GM21786 (cell line): ENCODE results near the gene MSI2.
A peak's percentile ranks its signal among the peaks of the same experiment; 100 is the strongest.

Source experiments
- ATAC-seq: cut with Tn5 transposase; IDR thresholded peaks from one replicate; pipeline ENCODE4 v1.9.1; 2021; ENCODE audit not compliant: unreplicated experiment

The MSI2 gene

DNA sequence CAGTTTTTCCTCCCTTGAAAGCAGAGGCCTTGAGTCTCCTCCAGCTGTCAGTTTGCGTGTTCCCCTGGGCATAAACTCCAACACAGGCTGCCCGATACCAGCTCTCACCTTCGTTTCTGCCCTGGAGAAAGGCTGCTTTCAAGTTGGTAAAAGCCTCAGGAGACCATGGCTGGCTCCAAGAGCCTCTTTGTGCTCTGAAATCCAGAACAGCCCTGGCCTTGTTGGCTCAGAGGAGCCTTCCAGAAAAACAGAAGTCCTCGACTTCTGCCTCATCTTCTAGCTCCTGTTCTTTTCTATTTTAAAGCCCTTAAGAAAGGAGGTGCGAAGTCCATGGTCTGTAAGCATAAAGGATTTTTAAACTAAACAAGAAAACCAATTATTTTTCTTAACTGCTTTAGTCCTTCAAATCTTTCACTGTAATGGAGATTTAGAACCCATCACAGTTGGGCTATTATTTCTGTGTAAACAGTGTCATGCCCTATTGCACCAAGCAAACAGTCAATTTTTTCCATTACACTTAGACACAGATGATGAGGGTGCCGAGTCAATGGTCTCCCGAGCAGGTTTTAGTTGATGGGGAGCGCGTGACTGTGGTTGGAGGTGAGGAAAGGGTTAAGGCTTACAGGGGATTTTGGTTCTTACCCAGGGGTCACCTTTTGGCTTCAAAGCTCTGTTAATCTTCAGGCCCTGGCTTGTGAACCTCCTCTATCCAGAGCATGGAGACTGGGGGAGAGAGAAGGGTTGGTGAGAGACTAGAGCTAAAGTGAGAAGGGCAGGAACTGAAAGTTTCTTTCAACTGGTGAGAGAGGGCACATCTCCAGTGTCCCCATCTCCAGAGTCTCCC, 212.8 kb downstream of the MSI2 start:
- peak; percentile 58 for ATAC-seq

GRCh38 chr17:57470906-57471305, 214.6 kb downstream of the MSI2 start:
- ATAC-seq = no peak

DNA sequence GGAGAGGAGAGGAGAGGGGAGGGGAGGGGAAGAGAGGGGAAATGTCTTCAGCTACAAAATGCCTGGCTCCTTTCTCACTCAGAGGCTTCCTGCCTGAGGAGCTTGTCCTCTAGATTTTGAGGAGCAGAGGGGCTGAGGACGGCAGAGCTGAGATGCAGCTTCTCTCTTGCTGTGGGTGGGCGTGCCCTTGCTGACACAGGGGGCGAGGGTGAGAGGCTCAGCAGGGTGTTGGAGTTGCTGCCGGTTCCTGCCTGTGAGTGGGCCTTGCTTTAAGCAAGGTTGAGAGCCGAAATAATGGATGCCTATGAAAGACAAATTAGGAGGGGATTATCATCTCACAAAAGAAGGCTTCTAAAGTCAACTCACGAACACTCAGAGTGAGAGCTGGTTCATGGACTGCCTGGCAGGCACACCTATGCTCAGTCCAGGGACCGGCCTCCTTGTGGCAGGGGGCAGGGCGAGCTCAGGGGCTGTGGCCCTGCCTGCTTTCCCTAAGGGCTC, 215.6 kb downstream of the MSI2 start:
- no peak for ATAC-seq

DNA sequence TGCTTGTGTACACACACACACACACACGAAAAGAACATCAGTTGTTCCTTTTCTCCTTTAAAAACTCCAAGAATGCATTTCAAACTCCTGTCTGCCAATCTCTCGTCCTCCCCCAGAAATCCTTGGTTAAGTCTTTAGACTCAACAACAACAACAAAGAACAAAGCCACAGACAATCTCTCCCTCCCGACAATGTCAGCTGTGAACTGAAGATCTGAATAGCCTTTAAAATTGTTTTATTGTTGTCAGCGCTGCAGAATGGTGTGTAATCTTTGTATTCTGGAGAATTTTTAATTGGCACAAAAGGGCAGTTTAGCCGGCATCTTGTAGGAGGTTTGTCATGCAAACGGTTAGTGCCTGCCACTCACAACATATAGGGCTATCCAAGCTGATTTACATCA, 219.5 kb downstream of the MSI2 start:
- ATAC-seq = no peak

DNA sequence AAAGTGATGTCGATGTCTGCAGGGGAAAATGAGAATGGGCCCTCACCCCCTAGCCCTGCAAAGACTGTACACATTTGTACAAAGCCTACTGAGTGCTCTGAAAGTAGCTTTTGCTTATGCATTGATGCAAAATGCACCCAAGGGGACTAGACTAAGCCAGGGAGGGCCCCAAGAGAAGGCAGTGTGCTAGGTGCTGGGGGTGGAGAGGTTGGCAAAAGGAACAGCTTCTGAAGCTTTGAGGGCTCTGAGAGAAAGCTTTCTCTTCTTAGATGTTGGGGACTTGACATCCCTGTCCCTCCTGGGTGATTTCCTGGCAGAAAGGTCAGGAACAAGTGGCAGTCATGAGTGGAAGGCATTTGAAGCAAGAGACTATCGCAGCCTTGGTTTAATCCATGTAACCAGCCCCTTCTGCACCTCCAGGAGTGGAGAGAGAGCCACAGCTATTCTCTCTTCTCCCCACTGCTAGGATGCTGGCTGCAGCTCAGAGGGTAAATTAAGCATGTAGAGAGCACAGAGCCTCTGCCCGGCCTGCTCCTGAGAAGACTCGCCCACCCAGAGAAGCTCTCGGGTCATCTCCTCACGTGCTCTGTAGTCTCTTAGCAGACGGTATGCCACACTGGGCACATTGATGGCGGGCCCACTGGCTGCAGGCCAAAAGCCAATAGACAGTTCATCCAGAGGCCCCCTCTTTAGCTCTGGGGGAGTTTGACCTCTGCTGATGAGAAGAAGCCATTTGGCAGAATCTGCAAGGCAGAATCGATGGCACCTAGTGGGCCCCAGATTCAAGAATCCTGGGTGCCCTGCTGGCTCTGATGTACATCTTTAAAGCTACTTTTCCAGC, 221.4 kb downstream of the MSI2 start:
- ATAC-seq = no peak

GRCh38 chr17:57478478-57479250, 222.3 kb downstream of the MSI2 start:
- ATAC-seq = no peak

GRCh38 chr17:57480438-57481196, 224.3 kb downstream of the MSI2 start:
- no peak for ATAC-seq

DNA sequence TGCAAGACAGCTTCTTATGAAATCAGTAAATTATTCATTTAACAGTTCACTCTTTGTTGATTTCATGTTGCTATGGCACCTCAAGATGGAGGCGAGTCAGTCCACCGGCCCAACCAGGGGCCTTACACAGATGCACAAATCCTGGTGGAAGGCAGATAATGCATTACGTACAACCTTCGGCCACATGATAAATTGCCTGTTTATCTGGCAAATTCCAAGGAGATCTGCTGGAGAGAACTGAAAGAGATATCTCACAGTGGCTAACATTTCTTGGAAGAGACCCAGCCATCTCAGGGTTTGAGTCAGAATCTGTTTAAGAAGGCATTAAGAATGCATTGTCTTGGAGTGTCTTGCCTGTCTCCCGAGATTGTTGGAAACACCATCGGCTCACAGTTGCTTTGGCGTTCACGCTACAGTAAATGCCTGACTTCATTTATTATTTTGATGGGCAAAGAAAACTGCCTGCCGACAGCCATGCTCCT, 225.6 kb downstream of the MSI2 start:
- ATAC-seq = no peak

DNA sequence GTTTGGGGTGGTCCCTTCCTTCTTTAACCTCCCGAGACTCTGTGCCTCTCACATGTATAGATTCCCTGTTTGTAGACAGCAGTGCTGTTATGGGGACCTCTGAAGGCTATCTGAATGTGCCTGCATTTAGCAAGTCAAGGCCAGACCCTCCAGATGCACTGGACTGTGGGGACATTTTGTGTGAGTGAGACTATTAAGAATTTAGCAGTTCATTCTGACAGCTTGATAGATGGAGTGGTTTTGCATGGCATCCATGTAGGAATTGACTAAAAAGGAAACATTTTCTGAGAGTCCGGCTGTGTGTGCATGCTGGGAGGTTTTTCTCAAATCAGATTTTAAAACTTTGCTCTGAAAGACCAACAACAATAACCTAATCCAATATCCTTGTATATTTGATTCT, 226.3 kb downstream of the MSI2 start:
- no peak for ATAC-seq

- no peak for ATAC-seq
These were observed 227.9 kb downstream of the MSI2 start for GRCh38 chr17:57484081-57484666.

DNA sequence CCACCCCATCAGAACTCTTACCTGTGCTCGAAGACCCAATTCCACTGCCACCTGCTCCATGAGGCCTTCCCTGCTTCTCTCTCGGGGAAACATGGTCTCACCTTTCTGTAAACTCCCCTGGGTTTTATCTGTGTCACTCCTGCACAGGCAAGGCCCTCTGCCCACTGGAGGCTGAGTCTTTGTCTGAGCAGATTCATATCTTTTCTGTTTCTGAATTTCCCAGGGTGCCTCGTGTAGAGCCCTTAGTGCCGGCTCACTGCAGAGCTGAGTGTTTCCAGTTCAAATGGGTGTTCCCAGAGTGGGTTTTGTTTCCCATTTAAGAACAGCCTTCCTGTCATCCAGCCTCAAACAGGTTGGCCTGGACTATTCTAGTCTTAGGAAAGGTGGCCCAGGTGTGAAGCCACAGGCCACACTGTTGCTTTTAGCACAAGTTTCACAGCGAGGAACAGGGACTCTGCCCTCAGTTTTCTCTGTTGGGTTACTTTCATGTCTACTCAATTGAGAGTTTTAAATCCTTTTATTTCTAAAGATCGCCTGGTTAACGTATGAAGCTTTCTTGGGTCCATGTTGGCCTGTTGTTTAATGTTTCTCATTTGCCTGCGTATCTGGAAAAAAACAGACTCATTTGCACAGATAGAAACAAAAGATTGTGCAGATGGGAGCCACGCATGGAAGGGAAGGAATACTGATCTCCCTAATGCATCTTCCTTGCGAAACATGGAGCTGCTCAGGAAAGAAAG, 228.7 kb downstream of the MSI2 start:
- no peak for ATAC-seq

GRCh38 chr17:57485566-57485865, 229.2 kb downstream of the MSI2 start:
- no peak for ATAC-seq

DNA sequence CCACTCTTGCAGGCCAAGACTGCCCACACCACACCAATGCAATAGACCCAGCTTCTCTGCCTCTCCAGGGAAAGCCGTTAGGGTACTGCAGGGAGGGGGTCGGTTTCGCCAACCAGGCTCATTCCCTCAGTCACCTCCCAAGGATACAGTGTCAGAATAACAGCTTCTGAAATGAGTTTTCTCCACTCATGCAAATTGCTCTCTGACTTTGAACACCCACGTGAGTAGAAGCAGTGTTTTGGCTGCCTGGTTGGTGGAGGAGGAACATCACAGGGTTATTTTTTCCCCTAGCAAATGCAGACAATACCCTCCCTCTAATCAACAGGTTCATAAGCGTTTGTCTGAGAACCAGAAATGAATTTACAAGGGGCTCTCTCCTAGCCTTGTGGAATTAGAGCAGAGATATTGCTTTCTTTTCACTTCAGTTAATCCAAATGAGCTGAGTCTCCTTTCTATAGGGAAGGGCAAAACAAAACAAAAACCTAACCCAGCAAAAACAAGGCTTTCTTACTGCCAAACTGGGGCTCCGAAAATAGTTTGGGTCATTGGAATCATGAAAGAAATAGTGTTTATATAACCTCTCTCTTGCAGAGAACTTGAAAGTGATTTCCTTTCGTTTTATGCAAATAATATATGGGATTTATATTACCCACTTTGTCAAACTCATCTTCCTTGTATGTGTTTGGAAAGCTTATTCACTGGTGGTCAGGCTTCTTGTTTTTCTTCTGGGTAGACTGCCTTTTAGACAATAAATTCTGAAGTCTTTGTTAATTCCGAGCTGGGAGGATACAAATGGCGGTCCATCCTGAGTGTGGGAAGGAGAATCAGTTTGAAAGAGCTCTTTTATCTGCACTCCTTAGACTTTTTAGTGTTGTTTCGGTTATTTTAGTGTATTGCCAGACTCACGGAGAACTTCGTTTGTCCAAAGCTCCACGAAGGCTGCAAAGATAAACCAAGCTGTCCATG, 229.9 kb downstream of the MSI2 start:
- no peak for ATAC-seq

DNA sequence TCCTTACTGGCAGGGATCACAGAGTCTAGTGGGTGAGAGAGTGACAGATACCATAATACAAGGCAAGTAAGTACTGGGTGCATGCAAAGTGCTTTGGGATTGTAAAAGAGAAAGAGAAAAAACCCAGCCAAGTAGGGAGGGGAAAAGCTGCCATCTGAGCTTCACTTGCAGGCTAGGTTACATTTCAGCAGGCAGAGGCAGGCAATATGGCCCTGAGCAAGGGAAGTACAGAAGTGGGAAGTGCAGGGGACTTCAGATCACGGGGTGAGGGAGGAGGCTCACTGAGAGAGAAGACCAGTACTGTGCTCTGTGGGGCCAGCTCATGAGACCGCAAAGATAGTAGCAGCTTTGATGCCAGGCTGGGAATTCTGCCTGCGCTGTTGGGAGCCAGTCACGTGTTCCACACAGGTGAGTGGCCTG, 230.6 kb downstream of the MSI2 start:
- no peak for ATAC-seq

DNA sequence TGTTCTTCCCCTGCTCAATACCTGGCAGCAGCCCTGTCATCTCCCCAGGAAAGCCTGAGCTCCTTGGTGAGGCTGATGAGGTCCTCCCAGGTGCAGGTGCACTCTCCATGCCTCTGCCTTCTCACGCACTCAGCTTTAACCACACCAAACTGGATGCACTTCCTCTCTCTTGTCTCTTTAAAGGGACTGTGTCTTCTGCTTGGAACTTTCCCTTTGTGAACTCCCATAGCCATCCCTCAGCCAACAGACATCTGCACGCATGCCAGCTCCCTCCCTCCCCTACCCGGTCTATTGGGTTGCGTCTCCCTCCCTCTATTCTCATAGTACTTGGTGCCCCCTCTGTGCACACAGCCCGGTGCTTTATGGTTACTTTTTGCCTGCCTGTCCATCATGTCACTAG, 231.2 kb downstream of the MSI2 start:
- no peak for ATAC-seq

DNA sequence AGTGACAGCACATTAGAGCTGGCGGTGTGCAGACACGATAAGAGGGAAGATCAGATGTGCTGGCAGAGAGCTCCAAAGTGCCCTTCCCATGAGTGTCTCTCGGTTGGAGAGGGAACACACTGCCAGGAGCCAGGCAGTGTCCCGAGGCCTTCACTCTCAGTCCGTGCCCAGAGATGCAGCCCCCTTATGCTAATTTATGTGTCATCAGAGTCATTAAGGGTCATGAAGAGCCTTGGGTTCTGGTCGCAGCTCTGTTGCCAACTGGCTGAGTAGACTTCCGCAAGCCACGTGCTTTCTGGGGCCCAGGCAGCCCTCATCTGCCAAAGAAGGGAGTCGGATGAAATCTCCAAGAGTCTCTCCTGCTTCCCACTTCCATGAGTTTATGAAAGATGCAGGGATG, 232.5 kb downstream of the MSI2 start:
- no peak for ATAC-seq

- no peak for ATAC-seq
These were observed 233.0 kb downstream of the MSI2 start for GRCh38 chr17:57489321-57489720.

- ATAC-seq = no peak
These were observed 234.0 kb downstream of the MSI2 start for GRCh38 chr17:57490111-57490845.
